ENCODE results near the gene SLC38A11. TPM values are rescaled to one million over a fixed set of nuclear protein-coding genes. Genes with fewer than 3 reads are reported as not detected.

SLC38A11 gene
- total and polyA plus RNA-seq, 2 of the 13 experiments (the other 11 are each of a cell fraction or from before 2014, with no cell fraction given): 14.0 to 14.3 TPM

- 0 out of 2 replicates have a peak, but pooled peaks have one; percentile 47 for TF ChIP-seq POGK (CRISPR knock-in tag; conservative IDR thresholded peaks at IDR 0.05)
- TF ChIP-seq ZNF10 (CRISPR knock-in tag; IDR thresholded peaks at IDR 0.05; ENCODE audit: borderline replicate concordance, low read depth): no peak
- TF ChIP-seq ZNF652 (CRISPR knock-in tag; IDR thresholded peaks at IDR 0.05; ENCODE audit: borderline replicate concordance, low read depth): peak; percentile 84
- TF ChIP-seq ASH2L (IDR thresholded peaks at IDR 0.05; ENCODE audit: insufficient read length, low read depth, low read length): peak; percentile 55
- no peak for TF ChIP-seq SNAPC2 (CRISPR knock-in tag; IDR thresholded peaks at IDR 0.05)
- TF ChIP-seq TFAP4 (IDR thresholded peaks at IDR 0.05; ENCODE audit: borderline replicate concordance, low read depth): peak; percentile 72; the same call in 1 of the 2 replicates
- TF ChIP-seq PHF21A (CRISPR knock-in tag; IDR thresholded peaks at IDR 0.05): peak; percentile 89
- TF ChIP-seq TCF7L2 (IDR thresholded peaks at IDR 0.05; ENCODE audit: low read depth, low read length): no peak
- TF ChIP-seq SOX5 (CRISPR knock-in tag; IDR thresholded peaks at IDR 0.05; ENCODE audit: borderline replicate concordance): peak; percentile 64; the same call in 1 of the 2 replicates
- no peak for TF ChIP-seq CREB1 (IDR thresholded peaks at IDR 0.05)
- TF ChIP-seq CREB1 (CRISPR knock-in tag; IDR thresholded peaks at IDR 0.05): peak; percentile 67
- TF ChIP-seq BRF2 (CRISPR knock-in tag; IDR thresholded peaks at IDR 0.05): no peak
- no peak for TF ChIP-seq ETS1 (CRISPR knock-in tag; IDR thresholded peaks at IDR 0.05)
- no peak for TF ChIP-seq ZNF33B (CRISPR knock-in tag; IDR thresholded peaks at IDR 0.05)
- TF ChIP-seq ZNF124 (CRISPR knock-in tag; IDR thresholded peaks at IDR 0.05): peak; percentile 91
- TF ChIP-seq NFRKB (IDR thresholded peaks at IDR 0.05): no peak
- no peak for TF ChIP-seq ZBTB38 (CRISPR knock-in tag; IDR thresholded peaks at IDR 0.05)
- 0 out of 2 replicates have a peak, but pooled peaks have one; percentile 11 for TF ChIP-seq ESRRA (CRISPR knock-in tag; IDR thresholded peaks at IDR 0.05; ENCODE audit: low read depth)
- peak; percentile 14; the same call in 1 of the 2 replicates for TF ChIP-seq STAG1 (CRISPR knock-in tag; IDR thresholded peaks at IDR 0.05)
- no peak for TF ChIP-seq ZNF564 (CRISPR knock-in tag; IDR thresholded peaks at IDR 0.05)
- no peak for TF ChIP-seq IKZF1 (IDR thresholded peaks at IDR 0.05)
- peak; percentile 42; the same call in 1 of the 2 replicates for TF ChIP-seq ZNF614 (CRISPR knock-in tag; IDR thresholded peaks at IDR 0.05; ENCODE audit: borderline replicate concordance)
- TF ChIP-seq ZNF292 (CRISPR knock-in tag; IDR thresholded peaks at IDR 0.05; ENCODE audit: borderline replicate concordance, low read depth): peak; percentile 33; the same call in 1 of the 2 replicates
- TF ChIP-seq MBD4 (IDR thresholded peaks at IDR 0.05; ENCODE audit: borderline replicate concordance, low read length): peak; percentile 97
Measured at GRCh38 chr2:164937864-164938401, 17.4 kb downstream of the SLC38A11 start (continued).

Data from HepG2 (cell line).